GM23338 (cell line): ENCODE data around the gene MC4R. TPM values are rescaled to one million over a fixed set of nuclear protein-coding genes. Genes with fewer than 3 reads are reported as not detected.

ENCODE experiments used
- ATAC-seq: fragments of 200-7000 bp; cut with Tn5 transposase; 3 replicates; pipeline ENCODE4 v1.9.1; 2020
- DNase-seq: peaks from one replicate; pipeline ENCODE4 v3.0.0-alpha.2; 2015; ENCODE audit warnings: low spot score
- H2AFZ ChIP-seq: fragments of 200-600 bp; sonication (generic); 2 replicates; pipeline ENCODE4 v1.8.0; 2016; ENCODE audit warnings: antibody characterized with exemption, mild to moderate bottlenecking, moderate library complexity
- H3F3A ChIP-seq: fragments of 200-600 bp; sonication (generic); replicated peaks from 2 replicates; pipeline ENCODE4 v1.8.0; 2017; ENCODE audit warnings: antibody characterized with exemption, mixed run types, low read depth
- H3K27ac ChIP-seq: fragments of 200-600 bp; sonication (generic); 2 replicates; pipeline ENCODE4 v1.6.1; 2016; ENCODE audit warnings: low read depth
- H3K27me3 ChIP-seq: fragments of 200-600 bp; sonication (generic); 2 replicates; pipeline ENCODE4 v1.8.0; 2016; ENCODE audit warnings: mild to moderate bottlenecking, mixed run types, moderate library complexity; ENCODE audit not compliant: insufficient read depth
- H3K36me3 ChIP-seq: fragments of 200-600 bp; sonication (generic); 2 replicates; pipeline ENCODE4 v1.8.0; 2016; ENCODE audit warnings: mild to moderate bottlenecking; ENCODE audit not compliant: insufficient read depth
- H3K4me1 ChIP-seq: fragments of 200-600 bp; sonication (generic); 2 replicates; pipeline ENCODE4 v1.8.0; 2016; ENCODE audit warnings: mild to moderate bottlenecking, moderate library complexity; ENCODE audit not compliant: insufficient read depth
- H3K4me2 ChIP-seq: fragments of 200-600 bp; sonication (generic); 2 replicates; pipeline ENCODE4 v1.7.1; 2017; ENCODE audit warnings: mixed run types
- H3K4me3 ChIP-seq: fragments of 200-600 bp; sonication (generic); 2 replicates; pipeline ENCODE4 v1.6.1; 2016; ENCODE audit warnings: mixed run types
- H3K79me2 ChIP-seq: fragments of 200-600 bp; sonication (generic); replicated peaks from 2 replicates; pipeline ENCODE4 v1.8.0; 2017; ENCODE audit warnings: mild to moderate bottlenecking; ENCODE audit not compliant: insufficient read depth
- H3K9me2 ChIP-seq: fragments of 200-600 bp; sonication (generic); 2 replicates; pipeline ENCODE4 v1.8.0; 2017; ENCODE audit not compliant: insufficient read depth
- H4K20me1 ChIP-seq: fragments of 200-600 bp; sonication (generic); replicated peaks from 2 replicates; pipeline ENCODE4 v1.8.0; 2017; ENCODE audit warnings: mild to moderate bottlenecking; ENCODE audit not compliant: insufficient read depth
- H3K27ac Mint-ChIP-seq: 2 replicates; pipeline ENCODE4 v1.8.0; 2020; ENCODE audit warnings: inconsistent platforms, mild to moderate bottlenecking, moderate library complexity, mixed read lengths
- H3K27me3 Mint-ChIP-seq: 3 replicates; pipeline ENCODE4 v1.8.0; 2022; ENCODE audit warnings: low read depth, mild to moderate bottlenecking, moderate library complexity, mixed read lengths, inconsistent platforms; ENCODE audit not compliant: insufficient read depth, poor library complexity
- H3K36me3 Mint-ChIP-seq: 3 replicates; pipeline ENCODE4 v1.8.0; 2021; ENCODE audit warnings: low read depth, mild to moderate bottlenecking, inconsistent platforms, moderate library complexity, mixed read lengths
- H3K4me1 Mint-ChIP-seq: 3 replicates; pipeline ENCODE4 v1.8.0; 2020; ENCODE audit warnings: mild to moderate bottlenecking, inconsistent platforms, mixed read lengths
- H3K4me3 Mint-ChIP-seq: 3 replicates; pipeline ENCODE4 v1.8.0; 2021; ENCODE audit warnings: moderate library complexity, mild to moderate bottlenecking, inconsistent platforms, mixed read lengths
- H3K9me3 Mint-ChIP-seq: 3 replicates; pipeline ENCODE4 v1.8.0; 2020; ENCODE audit warnings: moderate library complexity, mild to moderate bottlenecking, inconsistent platforms, mixed read lengths
- CREB1 ChIP-seq: fragments of 250-450 bp; sonication (Bioruptor Pico); IDR thresholded peaks from 2 replicates; pipeline ENCODE4 v1.5.0; 2020; ENCODE audit warnings: low read depth, mild to moderate bottlenecking, moderate library complexity
- CTCF ChIP-seq, 2 experiments: fragments of 200-600 bp in 1 of 2; sonication (generic) in 1 of 2; conservative IDR thresholded peaks; 2 replicates each; pipeline versions ENCODE4 v1.5.1 to v1.6.1; 2016 to 2017; ENCODE audit warnings: antibody characterized with exemption in 2 of 2, low read depth in 2 of 2, mild to moderate bottlenecking in 2 of 2, moderate library complexity in 1 of 2
- ETS1 ChIP-seq: IDR thresholded peaks from 2 replicates; pipeline ENCODE4 v1.6.1; 2016; ENCODE audit warnings: antibody characterized with exemption
- EZH2 ChIP-seq: fragments of 200-600 bp; sonication (generic); IDR thresholded peaks from one replicate; pipeline ENCODE4 v1.8.0; 2017; ENCODE audit warnings: antibody characterized with exemption, mild to moderate bottlenecking, low read depth; ENCODE audit not compliant: unreplicated experiment
- EZH2phosphoT487 ChIP-seq: fragments of 200-600 bp; sonication (generic); IDR thresholded peaks from one replicate; pipeline ENCODE4 v1.8.1; 2018; ENCODE audit warnings: antibody characterized with exemption; ENCODE audit not compliant: unreplicated experiment
- JUNB ChIP-seq: IDR thresholded peaks from one replicate; pipeline ENCODE4 v1.6.1; 2016; ENCODE audit warnings: antibody characterized with exemption; ENCODE audit not compliant: unreplicated experiment
- NANOG ChIP-seq: IDR thresholded peaks from 2 replicates; pipeline ENCODE4 v1.6.1; 2016; ENCODE audit warnings: antibody characterized with exemption, borderline replicate concordance
- POLR2AphosphoS5 ChIP-seq: IDR thresholded peaks from 2 replicates; pipeline ENCODE4 v1.6.1; 2016; ENCODE audit warnings: antibody characterized with exemption, low read depth
- REST ChIP-seq: IDR thresholded peaks from one replicate; pipeline ENCODE4 v1.6.1; 2018; ENCODE audit warnings: antibody characterized with exemption; ENCODE audit not compliant: unreplicated experiment
- STAT1 ChIP-seq: IDR thresholded peaks from one replicate; pipeline ENCODE4 v1.6.1; 2016; ENCODE audit warnings: antibody characterized with exemption; ENCODE audit not compliant: unreplicated experiment
- ZNF114 ChIP-seq: fragments of 250-450 bp; sonication (Bioruptor Pico); IDR thresholded peaks from 2 replicates; pipeline ENCODE4 v1.5.0; 2020; ENCODE audit warnings: mild to moderate bottlenecking, moderate library complexity
- ZNF331 ChIP-seq: fragments of 250-450 bp; sonication (Bioruptor Pico); IDR thresholded peaks from 2 replicates; pipeline ENCODE4 v1.5.0; 2020; ENCODE audit warnings: low read depth, mild to moderate bottlenecking, moderate library complexity
- ZNF462 ChIP-seq: fragments of 250-450 bp; sonication (Bioruptor Pico); IDR thresholded peaks from 2 replicates; pipeline ENCODE4 v1.5.0; 2020; ENCODE audit warnings: mild to moderate bottlenecking, moderate library complexity
- polyA plus RNA-seq: library from polyadenylated mRNA; unstranded; fragments of >200 nt; fragmentation: Nextera tagmentation; extraction: Ambion mirVana; gene quantifications from 2 replicates; pipeline ENCODE4 v1.2.1, GENCODE V29; 2016
- total RNA-seq: library from RNA; depleted of rRNA; stranded (reverse); fragments of >200 nt; shearing (Covaris generic); gene quantifications from 2 replicates; pipeline ENCODE4 v1.2.3, GENCODE V29; 2014

Gene MC4R
- total and polyA plus RNA-seq, 2 experiments from 2014 or later = not detected

GRCh38 chr18:60331890-60332289, 40.7 kb downstream of the MC4R start (continued):
- TF ChIP-seq CREB1 (CRISPR knock-in tag) (no peak), CTCF (conservative IDR thresholded peaks at IDR 0.05; ENCODE audit: low read depth in 2 of 2) (no peak), JUNB (no peak), POLR2AphosphoS5 (no peak), NANOG (no peak), EZH2phosphoT487 (no peak), ZNF114 (no peak), EZH2 (no peak), ZNF331 (CRISPR knock-in tag) (no peak)

- ATAC-seq = no peak
- DNase-seq = no peak
- H3K36me3 Mint-ChIP-seq = peaks cover 3% of the 10 kb centered on the region; the same call in 2 of the 3 replicates
- Histone ChIP-seq H3K4me1 (no peaks in the 10 kb centered on the region), H3K9me2 (no peaks in the 10 kb centered on the region), H3F3A (no peaks in the 10 kb centered on the region), H3K27me3 (no peaks in the 10 kb centered on the region), H3K36me3 (no peaks in the 10 kb centered on the region), H2AFZ (no peak overlapping the region), H3K4me2 (no peak overlapping the region), H4K20me1 (no peaks in the 10 kb centered on the region), H3K79me2 (no peaks in the 10 kb centered on the region), H3K4me3 (no peak overlapping the region), H3K27ac (no peak overlapping the region)
- no peak overlapping the region for H3K27ac Mint-ChIP-seq
- H3K4me1 Mint-ChIP-seq = no peaks in the 10 kb centered on the region
- no peaks in the 10 kb centered on the region for H3K27me3 Mint-ChIP-seq
- H3K9me3 Mint-ChIP-seq = peaks cover 6% of the 10 kb centered on the region; the same call in 2 of the 3 replicates
- no peak overlapping the region for H3K4me3 Mint-ChIP-seq
- TF ChIP-seq CREB1 (CRISPR knock-in tag) = no peak
- no peak for TF ChIP-seq REST
- TF ChIP-seq ZNF462 = no peak
- TF ChIP-seq STAT1 = no peak
- TF ChIP-seq ETS1 = no peak
Observed at GRCh38 chr18:60329131-60329530, 43.4 kb downstream of the MC4R start.
